Measurements from ENCODE around the gene CCDC8. TPM values are rescaled to one million over a fixed set of nuclear protein-coding genes. Genes with fewer than 3 reads are reported as not detected.

CCDC8 gene
- total RNA-seq, 1 experiment from 2014 or later, result 27.5 TPM

DNA sequence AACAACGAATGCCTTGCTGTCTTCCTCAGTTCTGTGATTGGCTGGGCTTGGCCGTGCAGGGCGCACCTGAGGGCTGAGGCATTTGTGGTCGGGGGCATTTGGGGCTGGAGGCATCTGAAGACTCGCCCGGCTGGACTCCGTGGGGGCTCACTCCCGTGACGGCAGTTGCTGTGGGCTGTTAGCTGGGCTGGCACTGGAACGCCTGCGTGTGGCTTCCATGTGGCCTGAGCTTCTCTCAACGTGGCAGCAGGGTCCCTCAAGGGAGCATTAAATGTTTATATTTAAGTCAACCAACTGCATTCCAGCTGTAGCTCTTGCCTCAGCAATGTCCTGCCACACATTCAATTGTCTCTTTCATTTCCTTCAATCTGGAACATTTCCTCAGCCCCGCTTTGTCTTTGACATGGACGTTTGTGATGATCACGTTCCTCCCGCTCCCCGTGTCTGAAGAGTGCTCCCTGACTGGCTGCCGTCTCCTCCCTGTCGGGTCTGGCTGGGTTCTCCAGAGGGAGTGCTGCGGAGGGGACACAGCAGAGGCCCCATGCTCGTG is 21.0 kb downstream of the CCDC8 start:
- Histone ChIP-seq H3K9me3 (ENCODE audit: control insufficient read depth, low read depth, low read length) (no peaks in the 10 kb centered on the region), H3T11ph (ENCODE audit: low read length) (no peak overlapping the region), H3K4me2 (ENCODE audit: insufficient read depth, insufficient read length, low read length) (no peak overlapping the region), H2AK5ac (ENCODE audit: insufficient read length, low read length) (no peak overlapping the region), H4K20me1 (ENCODE audit: control insufficient read depth, insufficient read depth, insufficient read length) (no peaks in the 10 kb centered on the region), H2BK120ac (ENCODE audit: low read depth, low read length, poor library complexity, severe bottlenecking) (no peak overlapping the region), H3K18ac (ENCODE audit: insufficient read length, low read depth, low read length) (no peak overlapping the region), H3K14ac (ENCODE audit: insufficient read depth, low read length) (no peak overlapping the region), H2BK15ac (ENCODE audit: low read depth, low read length) (no peak overlapping the region), H2BK12ac (ENCODE audit: insufficient read length, low read depth, low read length) (no peak overlapping the region), H4K91ac (ENCODE audit: insufficient read length, low read depth, low read length) (no peak overlapping the region), H3K27me3 (ENCODE audit: insufficient read depth, low read length) (no peaks in the 10 kb centered on the region), H3K79me1 (ENCODE audit: insufficient read depth, low read depth, low read length, poor library complexity, severe bottlenecking) (no peaks in the 10 kb centered on the region), H2BK5ac (ENCODE audit: insufficient read length, low read length) (no peak overlapping the region), H3K23ac (ENCODE audit: insufficient read length, low read depth, low read length) (no peak overlapping the region), H3K4me1 (ENCODE audit: insufficient read depth, low read length) (no peaks in the 10 kb centered on the region), H3K4ac (ENCODE audit: low read depth, low read length) (no peak overlapping the region), H3K23me2 (ENCODE audit: insufficient read length, low read depth, low read length, poor library complexity, severe bottlenecking) (no peaks in the 10 kb centered on the region), H3K79me2 (ENCODE audit: insufficient read depth, low read length) (no peaks in the 10 kb centered on the region), H3K9ac (ENCODE audit: extremely low read depth, insufficient read length, low read length) (no peak overlapping the region), H4K5ac (ENCODE audit: insufficient read length, low read depth, low read length) (no peak overlapping the region), H4K8ac (replicated peaks; ENCODE audit: insufficient read length, low read depth, low read length) (no peak overlapping the region), H2AFZ (ENCODE audit: low read length) (no peak overlapping the region), H2BK20ac (ENCODE audit: low read depth, low read length, poor library complexity, severe bottlenecking) (no peak overlapping the region), H3K56ac (ENCODE audit: insufficient read length, low read depth, low read length) (no peak overlapping the region), H3K27ac (ENCODE audit: insufficient read length, low read depth, low read length) (no peak overlapping the region)
- no peak overlapping the region for H3K4me3 Mint-ChIP-seq
- WGBS (ENCODE audit: extremely low coverage, insufficient read length, low lambda C conversion rate), result no CpG with 5 or more reads among the region's 21 CpGs
- peak overlapping the region in 2 of 3 experiments; percentile 14 to 80; a peak in 2 of 7 replicates for H3K27ac Mint-ChIP-seq
- H3K36me3 Mint-ChIP-seq (ENCODE audit: insufficient read depth in 1 of 3, low read depth in 3 of 3), result peaks cover 34 to 47% (median 37%) of the 10 kb centered on the region in 3 experiments
- H3K4me1 Mint-ChIP-seq, result peaks cover 7 to 34% of the 10 kb centered on the region in 2 experiments
- peaks cover 2 to 5% of the 10 kb centered on the region in 2 experiments; a peak in 2 of 5 replicates for H3K9me3 Mint-ChIP-seq
- TF ChIP-seq CTCF (conservative IDR thresholded peaks at IDR 0.05), result no peak
- DNase-seq, result no peak
- H3K27me3 Mint-ChIP-seq (ENCODE audit: low read depth), result no peaks in the 10 kb centered on the region
